Nephron progenitor cell (in vitro differentiated cells): ENCODE measurements around the gene AMFR.

Source experiments
- DNase-seq: peaks from one replicate; pipeline ENCODE4 v3.0.0; 2021
- H3K27ac Mint-ChIP-seq: 2 replicates; pipeline ENCODE4 v1.8.0; 2021; ENCODE audit warnings: mild to moderate bottlenecking, moderate library complexity, mixed read lengths
- H3K27me3 Mint-ChIP-seq: 2 replicates; pipeline ENCODE4 v1.8.0; 2021; ENCODE audit warnings: mild to moderate bottlenecking, low read depth, mixed read lengths; ENCODE audit not compliant: poor library complexity
- H3K36me3 Mint-ChIP-seq: 2 replicates; pipeline ENCODE4 v1.8.0; 2021; ENCODE audit warnings: low read depth, mixed read lengths
- H3K4me1 Mint-ChIP-seq: 2 replicates; pipeline ENCODE4 v1.8.0; 2021; ENCODE audit warnings: mixed read lengths
- H3K4me3 Mint-ChIP-seq: 2 replicates; pipeline ENCODE4 v1.8.0; 2021; ENCODE audit warnings: mild to moderate bottlenecking, moderate library complexity, mixed read lengths
- H3K9me3 Mint-ChIP-seq: 2 replicates; pipeline ENCODE4 v1.8.0; 2021; ENCODE audit warnings: mild to moderate bottlenecking, moderate library complexity, mixed read lengths
- TF ChIP-seq, protein P1 (sequence below): fragments of 200-600 bp; sonication (generic); IDR thresholded peaks from 2 replicates; pipeline ENCODE4 v1.5.0; 2021; ENCODE audit warnings: antibody characterized with exemption

AMFR gene

DNA sequence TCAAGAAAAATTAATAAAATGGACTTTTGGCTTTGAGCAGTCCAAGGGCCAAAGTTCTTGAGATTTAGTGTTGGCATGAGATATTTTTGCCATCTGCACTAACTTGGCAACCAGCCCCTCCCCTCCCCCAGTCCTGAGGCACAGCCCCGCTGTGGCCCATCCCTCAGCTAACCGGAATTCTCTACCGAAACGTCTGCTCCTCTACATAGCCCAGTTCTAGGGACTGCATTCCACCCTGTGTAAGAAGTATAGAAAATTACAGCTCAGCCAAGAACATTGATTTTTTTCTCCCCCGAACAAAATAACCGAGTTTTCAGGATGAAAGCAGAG, 97.5 kb downstream of the AMFR start:
- Mint-ChIP-seq H3K27me3 (peaks cover 27% of the 10 kb centered on the region), H3K36me3 (no peaks in the 10 kb centered on the region), H3K4me1 (peaks cover 31% of the 10 kb centered on the region), H3K9me3 (no peaks in the 10 kb centered on the region), H3K4me3 (no peak overlapping the region), H3K27ac (no peak overlapping the region)
- DNase-seq = no peak
- TF ChIP-seq, protein P1, sequence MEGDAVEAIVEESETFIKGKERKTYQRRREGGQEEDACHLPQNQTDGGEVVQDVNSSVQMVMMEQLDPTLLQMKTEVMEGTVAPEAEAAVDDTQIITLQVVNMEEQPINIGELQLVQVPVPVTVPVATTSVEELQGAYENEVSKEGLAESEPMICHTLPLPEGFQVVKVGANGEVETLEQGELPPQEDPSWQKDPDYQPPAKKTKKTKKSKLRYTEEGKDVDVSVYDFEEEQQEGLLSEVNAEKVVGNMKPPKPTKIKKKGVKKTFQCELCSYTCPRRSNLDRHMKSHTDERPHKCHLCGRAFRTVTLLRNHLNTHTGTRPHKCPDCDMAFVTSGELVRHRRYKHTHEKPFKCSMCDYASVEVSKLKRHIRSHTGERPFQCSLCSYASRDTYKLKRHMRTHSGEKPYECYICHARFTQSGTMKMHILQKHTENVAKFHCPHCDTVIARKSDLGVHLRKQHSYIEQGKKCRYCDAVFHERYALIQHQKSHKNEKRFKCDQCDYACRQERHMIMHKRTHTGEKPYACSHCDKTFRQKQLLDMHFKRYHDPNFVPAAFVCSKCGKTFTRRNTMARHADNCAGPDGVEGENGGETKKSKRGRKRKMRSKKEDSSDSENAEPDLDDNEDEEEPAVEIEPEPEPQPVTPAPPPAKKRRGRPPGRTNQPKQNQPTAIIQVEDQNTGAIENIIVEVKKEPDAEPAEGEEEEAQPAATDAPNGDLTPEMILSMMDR = no peak

DNA sequence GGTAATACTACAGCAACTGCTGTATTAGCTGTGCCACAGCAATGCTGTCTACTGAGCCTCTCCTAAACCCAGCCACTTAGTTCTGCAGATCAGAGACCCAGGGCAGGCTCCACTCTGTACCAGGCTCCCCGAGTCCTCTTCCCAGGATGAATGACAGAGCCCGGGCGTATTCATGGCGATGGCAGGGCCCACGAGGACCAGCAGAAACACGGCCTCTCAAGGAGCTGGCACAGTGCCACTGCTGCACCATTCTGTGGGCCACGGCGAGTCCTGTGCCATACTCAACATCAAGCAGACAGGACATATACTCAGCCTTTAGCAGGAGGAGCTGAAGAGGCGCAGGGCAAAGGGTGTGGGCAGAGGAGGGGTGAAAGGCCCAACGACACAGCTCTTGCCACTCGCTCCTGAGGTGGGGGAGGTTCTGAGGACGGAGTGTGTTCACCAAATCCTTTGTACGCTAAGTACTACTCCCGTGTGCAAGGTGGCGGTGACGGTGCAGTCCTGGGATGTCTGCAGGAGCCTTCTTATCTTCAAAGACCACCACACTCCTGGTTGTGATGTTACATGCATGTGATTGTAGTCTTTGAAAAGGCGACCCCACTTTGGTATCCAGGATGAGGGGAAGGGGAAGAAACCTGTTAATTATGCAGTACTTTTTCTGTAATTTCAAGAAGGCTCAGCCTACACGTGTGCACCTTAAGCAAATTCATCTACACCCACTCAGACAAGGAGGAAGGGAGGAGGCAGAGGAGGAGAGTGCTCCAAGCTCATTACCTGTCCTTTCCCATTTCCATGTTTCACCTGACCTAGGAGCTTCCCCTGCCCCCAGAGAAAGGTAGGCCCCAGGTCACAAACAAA, 98.0 kb downstream of the AMFR start:
- peaks cover 25% of the 10 kb centered on the region for H3K4me1 Mint-ChIP-seq
- DNase-seq = no peak
- no peaks in the 10 kb centered on the region for H3K9me3 Mint-ChIP-seq
- no peaks in the 10 kb centered on the region for H3K36me3 Mint-ChIP-seq
- no peak overlapping the region for H3K4me3 Mint-ChIP-seq
- TF ChIP-seq, protein P1 = no peak
- no peak overlapping the region for H3K27ac Mint-ChIP-seq
- peaks cover 27% of the 10 kb centered on the region for H3K27me3 Mint-ChIP-seq

DNA sequence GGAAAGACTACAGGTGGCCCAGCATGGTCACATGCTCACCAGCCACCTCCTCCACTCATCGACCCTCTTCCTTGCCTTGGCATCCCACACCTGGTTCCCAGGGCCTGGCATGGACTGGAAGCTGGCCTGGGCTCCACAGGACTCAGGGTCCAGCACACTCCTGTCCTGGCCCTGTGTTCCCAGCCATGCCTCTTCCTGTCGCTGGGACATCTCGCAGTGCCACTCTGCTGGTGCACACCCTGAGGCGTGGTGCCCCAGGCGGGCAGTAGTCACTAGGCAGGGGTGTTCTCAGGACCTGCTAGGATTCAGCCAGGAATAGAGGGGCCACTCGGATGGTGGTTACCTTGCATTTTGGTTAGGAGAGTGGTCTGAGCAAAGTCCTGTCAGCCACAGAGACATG, 99.4 kb downstream of the AMFR start:
- Mint-ChIP-seq H3K27ac (no peak overlapping the region), H3K4me1 (peaks cover 13% of the 10 kb centered on the region), H3K27me3 (peaks cover 27% of the 10 kb centered on the region), H3K4me3 (no peak overlapping the region), H3K9me3 (no peaks in the 10 kb centered on the region), H3K36me3 (no peaks in the 10 kb centered on the region)
- DNase-seq = no peak
- TF ChIP-seq, protein P1 = no peak

DNA sequence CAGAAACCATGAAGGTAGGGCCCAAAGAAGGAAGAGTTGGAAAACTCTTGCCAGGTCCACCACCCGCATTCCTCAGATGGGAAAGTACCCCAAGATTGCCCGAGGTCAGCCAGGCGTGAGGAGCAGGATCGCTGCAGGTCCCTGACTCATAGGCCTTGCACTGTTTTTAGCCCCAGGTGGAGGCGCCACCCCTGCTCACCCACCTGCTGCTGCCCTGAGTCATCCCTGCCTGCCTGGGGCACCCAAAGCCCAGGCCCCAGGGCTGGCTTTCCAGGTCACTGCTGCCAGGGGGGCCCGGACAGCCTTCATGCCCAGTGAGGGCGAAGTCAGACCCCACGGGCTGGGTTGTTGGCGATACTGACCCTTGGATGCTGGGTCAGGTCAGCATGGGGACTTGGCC, 100.9 kb downstream of the AMFR start:
- H3K36me3 Mint-ChIP-seq = no peaks in the 10 kb centered on the region
- TF ChIP-seq, protein P1 = no peak
- H3K4me3 Mint-ChIP-seq = no peak overlapping the region
- no peak overlapping the region for H3K27ac Mint-ChIP-seq
- peaks cover 15% of the 10 kb centered on the region for H3K27me3 Mint-ChIP-seq
- no peaks in the 10 kb centered on the region for H3K9me3 Mint-ChIP-seq
- no peak for DNase-seq
- H3K4me1 Mint-ChIP-seq = peaks cover 5% of the 10 kb centered on the region

DNA sequence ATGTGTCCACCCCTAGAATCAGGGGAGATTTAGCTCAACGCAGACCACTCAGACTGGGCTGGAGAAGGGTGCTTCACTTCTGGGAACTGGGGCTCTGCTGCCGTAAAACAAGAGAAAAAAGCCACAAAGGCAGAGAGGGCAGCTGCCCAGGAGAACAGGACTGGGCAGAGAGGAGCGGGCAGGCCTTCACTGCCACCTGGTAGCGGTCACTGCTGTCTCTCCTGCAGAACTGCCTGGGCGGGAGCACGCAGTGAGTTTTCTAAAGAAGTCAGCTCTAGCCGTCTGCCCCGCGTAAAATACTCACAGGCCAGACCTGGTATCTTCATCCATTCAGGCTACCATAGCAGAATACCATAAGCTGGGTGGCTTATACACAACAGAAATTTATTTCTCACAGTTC, 103.8 kb downstream of the AMFR start:
- no peaks in the 10 kb centered on the region for H3K36me3 Mint-ChIP-seq
- TF ChIP-seq, protein P1 = no peak
- no peak overlapping the region for H3K4me3 Mint-ChIP-seq
- H3K4me1 Mint-ChIP-seq = no peaks in the 10 kb centered on the region
- peaks cover 23% of the 10 kb centered on the region for H3K27me3 Mint-ChIP-seq
- no peak for DNase-seq
- no peak overlapping the region for H3K27ac Mint-ChIP-seq
- H3K9me3 Mint-ChIP-seq = no peaks in the 10 kb centered on the region
